GM21423 (cell line): ENCODE data around the gene PPP1R9B.

ENCODE experiments used
- ATAC-seq: cut with Tn5 transposase; IDR thresholded peaks from one replicate; pipeline ENCODE4 v1.9.1; 2021; ENCODE audit warnings: mild to moderate bottlenecking, moderate library complexity; ENCODE audit not compliant: unreplicated experiment

The PPP1R9B gene

GRCh38 chr17:50187751-50188530 is 37.5 kb upstream of the PPP1R9B start:
- ATAC-seq, result no peak

GRCh38 chr17:50187394-50187725 is 36.9 kb upstream of the PPP1R9B start:
- no peak for ATAC-seq

- ATAC-seq, result no peak
These were observed 36.4 kb upstream of the PPP1R9B start for GRCh38 chr17:50186661-50187393.

- no peak for ATAC-seq
These were observed 35.4 kb upstream of the PPP1R9B start for GRCh38 chr17:50185631-50186471.

GRCh38 chr17:50184611-50185398 is 34.3 kb upstream of the PPP1R9B start:
- no peak for ATAC-seq

GRCh38 chr17:50184064-50184463 is 33.6 kb upstream of the PPP1R9B start:
- no peak for ATAC-seq

- no peak for ATAC-seq
These were observed 33.0 kb upstream of the PPP1R9B start for GRCh38 chr17:50183421-50183994.

- no peak for ATAC-seq
These were observed 32.4 kb upstream of the PPP1R9B start for GRCh38 chr17:50182783-50183420.

- ATAC-seq, result no peak
These were observed 31.4 kb upstream of the PPP1R9B start for GRCh38 chr17:50181591-50182560.

- no peak for ATAC-seq
These were observed 30.7 kb upstream of the PPP1R9B start for GRCh38 chr17:50181144-50181543.

- ATAC-seq, result no peak
These were observed 30.1 kb upstream of the PPP1R9B start for GRCh38 chr17:50180620-50181019.

- ATAC-seq, result no peak
These were observed 29.6 kb upstream of the PPP1R9B start for GRCh38 chr17:50180111-50180510.

- ATAC-seq, result no peak
These were observed 27.7 kb upstream of the PPP1R9B start for GRCh38 chr17:50177983-50178834.

GRCh38 chr17:50177476-50177875 is 27.0 kb upstream of the PPP1R9B start:
- no peak for ATAC-seq

- no peak for ATAC-seq
These were observed 26.3 kb upstream of the PPP1R9B start for GRCh38 chr17:50176559-50177357.

- no peak for ATAC-seq
These were observed 24.7 kb upstream of the PPP1R9B start for GRCh38 chr17:50175035-50175807.
